Breast epithelium (tissue), 4 donors: ENCODE data around the gene HKDC1. TPM values are rescaled to one million over a fixed set of nuclear protein-coding genes. Genes with fewer than 3 reads are reported as not detected.
"Not testable (repeated sequence)": the region's sequence is repeated elsewhere in the genome, so short reads cannot be mapped to it uniquely, and the experiment has no call there.

Experiments used
- DNase-seq, 2 donors: peaks; one replicate each; pipeline ENCODE4 v3.0.0-alpha.2; 2019; ENCODE audit warnings: low spot score in 2 of 2
- H3K27ac ChIP-seq, 2 donors: fragments of 200-600 bp; sonication (generic) in 1 of 2; one replicate each; pipeline ENCODE4 v1.5.1; 2016 to 2019; ENCODE audit warnings: mild to moderate bottlenecking in 1 of 2
- H3K27me3 ChIP-seq, 2 donors: fragments of 200-600 bp; sonication (generic) in 1 of 2; one replicate each; pipeline versions ENCODE4 v1.5.1 to v1.6.0; 2017 to 2019; ENCODE audit warnings: control low read depth in 1 of 2, mild to moderate bottlenecking in 1 of 2
- H3K36me3 ChIP-seq: fragments of 200-600 bp; one replicate; pipeline ENCODE4 v1.5.1; 2019
- H3K4me1 ChIP-seq, 2 donors: fragments of 200-600 bp; sonication (generic); one replicate each; pipeline ENCODE4 v1.5.1; 2016 to 2019; ENCODE audit warnings: control low read depth in 1 of 2
- H3K4me3 ChIP-seq, 3 donors: fragments of 200-600 bp; sonication (generic); 1 replicate in 2 of 3; 2 replicates in 1 of 3; pipeline ENCODE4 v1.5.1; 2016 to 2019; ENCODE audit warnings: mild to moderate bottlenecking in 3 of 3, moderate library complexity in 2 of 3
- H3K9me3 ChIP-seq, 2 donors: fragments of 200-600 bp; sonication (generic) in 1 of 2; one replicate each; pipeline ENCODE4 v1.5.1; 2016 to 2019; ENCODE audit warnings: control low read depth in 1 of 2
- CTCF ChIP-seq, 3 donors: fragments of 450-650 bp; IDR thresholded peaks; one replicate each; pipeline ENCODE4 v1.5.1; 2016 to 2017; ENCODE audit warnings: antibody characterized with exemption in 3 of 3, mild to moderate bottlenecking in 3 of 3, moderate library complexity in 3 of 3
- POLR2A ChIP-seq: fragments of 450-650 bp; IDR thresholded peaks from one replicate; pipeline ENCODE4 v1.6.1; 2016; ENCODE audit warnings: antibody characterized with exemption, mild to moderate bottlenecking, moderate library complexity
- POLR2AphosphoS5 ChIP-seq, 3 donors: sonication (generic); formaldehyde crosslinking; IDR thresholded peaks; one replicate each; pipeline ENCODE4 v1.6.1; 2017; ENCODE audit warnings: antibody characterized with exemption in 3 of 3
- intact Hi-C: fragments of 100-400 bp; cut with DNase I; formaldehyde crosslinking; loops from one replicate; pipeline ENCODE4 v1.15.1; 2023; ENCODE audit warnings: low total_unique reads
- total RNA-seq, 3 donors: library from RNA; depleted of rRNA; stranded (reverse); fragments of >200 nt; gene quantifications; one replicate each; pipeline ENCODE4 v1.1.0, GENCODE V29; 2016

HKDC1 gene
- total RNA-seq, 3 donors from 2014 or later: 0.15 to 2.0 TPM; not detected in 1

DNA sequence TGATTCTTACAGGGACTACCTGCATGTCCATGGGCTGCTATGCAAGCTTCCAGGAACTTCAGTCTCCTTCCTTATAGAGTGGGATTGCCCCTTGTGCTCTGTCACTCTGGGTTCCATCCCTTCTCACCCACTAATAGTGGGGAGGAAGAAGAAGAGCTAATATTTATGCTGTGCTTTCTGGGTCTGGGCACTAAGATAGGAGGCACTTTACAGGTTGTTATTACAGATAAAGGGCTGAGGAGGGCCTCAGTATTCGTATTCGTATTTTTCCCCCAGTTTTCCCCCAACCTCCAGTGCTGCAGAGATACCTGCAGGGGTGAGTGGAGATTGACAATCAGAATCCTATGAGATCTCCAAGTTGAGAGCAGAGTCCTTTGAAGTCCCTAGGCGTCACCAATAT lies 72.3 kb downstream of the HKDC1 start:
- no peaks in the 10 kb centered on the region for H3K27me3 ChIP-seq
- no peaks in the 10 kb centered on the region for H3K9me3 ChIP-seq
- H3K4me1 ChIP-seq: no peaks in the 10 kb centered on the region
- no peaks in the 10 kb centered on the region for H3K36me3 ChIP-seq
- H3K27ac ChIP-seq: no peak overlapping the region
- intact Hi-C loops: no loop called here
- DNase-seq: no peak
- no peak overlapping the region for H3K4me3 ChIP-seq
- TF ChIP-seq CTCF (IDR thresholded peaks at IDR 0.05) (no peak), POLR2A (no peak), POLR2AphosphoS5 (IDR thresholded peaks at IDR 0.05) (no peak)

GRCh38 chr10:69295027-69295636 lies 75.0 kb downstream of the HKDC1 start:
- Histone ChIP-seq H3K4me3 (no peak overlapping the region), H3K27me3 (no peaks in the 10 kb centered on the region), H3K27ac (no peak overlapping the region), H3K36me3 (no peaks in the 10 kb centered on the region), H3K9me3 (no peaks in the 10 kb centered on the region), H3K4me1 (no peaks in the 10 kb centered on the region)
- DNase-seq: no peak
- no peak for TF ChIP-seq POLR2AphosphoS5 (IDR thresholded peaks at IDR 0.05)
- TF ChIP-seq CTCF (IDR thresholded peaks at IDR 0.05): no peak
- no peak for TF ChIP-seq POLR2A
- intact Hi-C loops: loop anchor here (5.0 kb wide), 1 partner anchor 252 kb away; no protein-coding TSS in a partner anchor

- no peak for DNase-seq
- no peak overlapping the region for H3K27ac ChIP-seq
- H3K36me3 ChIP-seq: no peaks in the 10 kb centered on the region
- intact Hi-C loops: no loop called here
- H3K4me3 ChIP-seq: no peak overlapping the region
- H3K4me1 ChIP-seq: no peaks in the 10 kb centered on the region
- TF ChIP-seq CTCF (IDR thresholded peaks at IDR 0.05): no peak
- TF ChIP-seq POLR2AphosphoS5 (IDR thresholded peaks at IDR 0.05): no peak
- TF ChIP-seq POLR2A: no peak
- H3K9me3 ChIP-seq: no peaks in the 10 kb centered on the region
- H3K27me3 ChIP-seq: no peaks in the 10 kb centered on the region
Observed at GRCh38 chr10:69303632-69304051, 83.5 kb downstream of the HKDC1 start.

DNA sequence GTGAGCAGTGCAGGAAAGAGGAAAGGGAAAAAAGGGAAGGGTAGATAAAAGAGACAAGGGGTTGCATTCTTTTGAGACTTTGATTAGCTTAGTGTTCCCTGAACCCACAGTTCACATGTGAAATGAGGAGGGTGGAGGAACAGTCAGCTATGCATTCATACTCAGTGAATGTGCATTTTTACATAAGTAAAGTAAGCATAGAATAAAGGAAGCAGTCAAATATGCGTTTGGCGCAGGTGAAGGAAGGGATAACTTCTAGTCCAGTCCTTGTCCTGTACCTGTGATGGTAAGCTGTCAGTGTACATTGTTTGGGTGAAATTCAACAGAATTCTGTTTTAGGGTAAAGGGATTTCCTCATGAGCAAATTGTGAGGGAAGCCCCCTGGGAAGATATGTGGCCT lies 86.3 kb downstream of the HKDC1 start:
- Histone ChIP-seq H3K36me3 (no peaks in the 10 kb centered on the region), H3K27ac (no peak overlapping the region), H3K27me3 (no peaks in the 10 kb centered on the region), H3K9me3 (no peaks in the 10 kb centered on the region), H3K4me3 (no peak overlapping the region), H3K4me1 (no peaks in the 10 kb centered on the region)
- TF ChIP-seq POLR2A: no peak
- no peak for TF ChIP-seq POLR2AphosphoS5 (IDR thresholded peaks at IDR 0.05)
- TF ChIP-seq CTCF (IDR thresholded peaks at IDR 0.05): no peak
- intact Hi-C loops: no loop called here
- DNase-seq: no peak

GRCh38 chr10:69307434-69307833 lies 87.3 kb downstream of the HKDC1 start:
- intact Hi-C loops: no loop called here
- no peaks in the 10 kb centered on the region for H3K4me1 ChIP-seq
- no peaks in the 10 kb centered on the region for H3K36me3 ChIP-seq
- H3K27ac ChIP-seq: no peak overlapping the region
- no peak for DNase-seq
- H3K9me3 ChIP-seq: no peaks in the 10 kb centered on the region
- no peak overlapping the region for H3K4me3 ChIP-seq
- H3K27me3 ChIP-seq: no peaks in the 10 kb centered on the region
- TF ChIP-seq CTCF (IDR thresholded peaks at IDR 0.05) (no peak), POLR2AphosphoS5 (IDR thresholded peaks at IDR 0.05) (no peak)

DNA sequence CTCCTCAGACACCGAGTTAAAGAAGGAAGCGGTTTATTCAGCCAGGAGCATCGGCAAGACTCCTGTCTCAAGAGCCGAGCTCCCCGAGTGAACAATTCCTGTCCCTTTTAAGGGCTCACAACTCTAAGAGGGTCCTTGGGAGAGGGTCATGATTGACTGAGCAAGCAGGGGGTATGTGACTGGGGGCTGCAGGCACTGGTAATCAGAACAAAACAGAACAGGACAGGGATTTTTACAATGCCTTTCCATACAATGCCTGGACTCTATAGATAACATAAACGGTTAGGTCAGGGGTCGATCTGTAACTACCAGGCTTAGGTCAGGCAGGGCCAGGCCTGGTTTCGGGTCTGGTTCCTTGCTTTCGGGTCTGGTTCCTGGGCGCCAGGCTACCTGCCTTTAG lies 88.2 kb downstream of the HKDC1 start:
- H3K4me1 ChIP-seq, H3K27ac ChIP-seq, H3K9me3 ChIP-seq, H3K4me3 ChIP-seq, H3K36me3 ChIP-seq, DNase-seq, intact Hi-C loops, H3K27me3 ChIP-seq: not testable (repeated sequence)
